Endothelial cell (in vitro differentiated cells): ENCODE results near the gene TRIM67. TPM values are rescaled to one million over a fixed set of nuclear protein-coding genes. Genes with fewer than 3 reads are reported as not detected.

Experiments used
- DNase-seq: peaks from one replicate; pipeline ENCODE4 v3.0.0; 2021; ENCODE audit warnings: low spot score
- H3K27ac Mint-ChIP-seq: one replicate; pipeline ENCODE4 v1.8.0; 2021; ENCODE audit warnings: mixed read lengths, inconsistent platforms; ENCODE audit not compliant: unreplicated experiment
- H3K27me3 Mint-ChIP-seq: one replicate; pipeline ENCODE4 v1.8.0; 2021; ENCODE audit warnings: mild to moderate bottlenecking, moderate library complexity, mixed read lengths, inconsistent platforms; ENCODE audit not compliant: unreplicated experiment
- H3K36me3 Mint-ChIP-seq: one replicate; pipeline ENCODE4 v1.8.0; 2021; ENCODE audit warnings: mild to moderate bottlenecking, low read depth, mixed read lengths, inconsistent platforms; ENCODE audit not compliant: unreplicated experiment
- H3K4me1 Mint-ChIP-seq: one replicate; pipeline ENCODE4 v1.8.0; 2021; ENCODE audit warnings: mild to moderate bottlenecking, mixed read lengths, inconsistent platforms; ENCODE audit not compliant: unreplicated experiment
- H3K4me3 Mint-ChIP-seq: one replicate; pipeline ENCODE4 v1.8.0; 2021; ENCODE audit warnings: mild to moderate bottlenecking, mixed read lengths, inconsistent platforms; ENCODE audit not compliant: unreplicated experiment
- H3K9me3 Mint-ChIP-seq: one replicate; pipeline ENCODE4 v1.8.0; 2021; ENCODE audit warnings: mixed read lengths, inconsistent platforms; ENCODE audit not compliant: unreplicated experiment
- CTCF ChIP-seq: fragments of 200-600 bp; sonication (generic); IDR thresholded peaks from one replicate; pipeline ENCODE4 v1.5.0; 2021; ENCODE audit warnings: antibody characterized with exemption; ENCODE audit not compliant: unreplicated experiment
- total RNA-seq: library from RNA; stranded (reverse); fragmentation: NEBNext Ultra II Directional; extraction: Animal tissue kit (Norgen Biotek cat#: 25700); gene quantifications from one replicate; pipeline ENCODE4 v1.2.1, GENCODE V29; 2021; ENCODE audit not compliant: unreplicated experiment

Gene TRIM67
- total RNA-seq, 1 donor from 2014 or later = 0.26 TPM

- no peak overlapping the region for H3K4me3 Mint-ChIP-seq
- TF ChIP-seq CTCF = no peak
- H3K4me1 Mint-ChIP-seq = no peaks in the 10 kb centered on the region
- no peak for DNase-seq
- H3K27ac Mint-ChIP-seq = no peak overlapping the region
- peaks cover 6% of the 10 kb centered on the region for H3K27me3 Mint-ChIP-seq
- no peaks in the 10 kb centered on the region for H3K36me3 Mint-ChIP-seq
- no peaks in the 10 kb centered on the region for H3K9me3 Mint-ChIP-seq
These were observed 14.6 kb downstream of the TRIM67 start for GRCh38 chr1:231176421-231176820.

- H3K27me3 Mint-ChIP-seq = peaks cover 4% of the 10 kb centered on the region
- no peak overlapping the region for H3K27ac Mint-ChIP-seq
- H3K4me1 Mint-ChIP-seq = no peaks in the 10 kb centered on the region
- DNase-seq = no peak
- no peaks in the 10 kb centered on the region for H3K36me3 Mint-ChIP-seq
- no peaks in the 10 kb centered on the region for H3K9me3 Mint-ChIP-seq
- TF ChIP-seq CTCF = no peak
- H3K4me3 Mint-ChIP-seq = no peak overlapping the region
These were observed 15.4 kb downstream of the TRIM67 start for GRCh38 chr1:231177226-231177625.

- DNase-seq = no peak
- Mint-ChIP-seq H3K36me3 (no peaks in the 10 kb centered on the region), H3K27me3 (peaks cover 3% of the 10 kb centered on the region), H3K4me3 (no peak overlapping the region), H3K27ac (no peak overlapping the region), H3K9me3 (no peaks in the 10 kb centered on the region), H3K4me1 (no peaks in the 10 kb centered on the region)
- TF ChIP-seq CTCF = no peak
These were observed 16.1 kb downstream of the TRIM67 start for GRCh38 chr1:231177936-231178335.

- H3K4me3 Mint-ChIP-seq = no peak overlapping the region
- H3K27ac Mint-ChIP-seq = no peak overlapping the region
- peaks cover 1% of the 10 kb centered on the region for H3K27me3 Mint-ChIP-seq
- no peaks in the 10 kb centered on the region for H3K9me3 Mint-ChIP-seq
- DNase-seq = no peak
- TF ChIP-seq CTCF = no peak
- no peaks in the 10 kb centered on the region for H3K36me3 Mint-ChIP-seq
- no peaks in the 10 kb centered on the region for H3K4me1 Mint-ChIP-seq
These were observed 17.1 kb downstream of the TRIM67 start for GRCh38 chr1:231178970-231179369.

- Mint-ChIP-seq H3K27ac (no peak overlapping the region), H3K4me3 (no peak overlapping the region), H3K27me3 (peaks cover 1% of the 10 kb centered on the region)
These were observed 18.2 kb downstream of the TRIM67 start for GRCh38 chr1:231180034-231180433.

More at GRCh38 chr1:231180034-231180433, 18.2 kb downstream of the TRIM67 start:
- no peaks in the 10 kb centered on the region for H3K4me1 Mint-ChIP-seq
- DNase-seq = no peak
- no peak for TF ChIP-seq CTCF
- H3K36me3 Mint-ChIP-seq = no peaks in the 10 kb centered on the region
- H3K9me3 Mint-ChIP-seq = no peaks in the 10 kb centered on the region
